ENCODE data around the gene TIMP3.

Gene TIMP3

DNA sequence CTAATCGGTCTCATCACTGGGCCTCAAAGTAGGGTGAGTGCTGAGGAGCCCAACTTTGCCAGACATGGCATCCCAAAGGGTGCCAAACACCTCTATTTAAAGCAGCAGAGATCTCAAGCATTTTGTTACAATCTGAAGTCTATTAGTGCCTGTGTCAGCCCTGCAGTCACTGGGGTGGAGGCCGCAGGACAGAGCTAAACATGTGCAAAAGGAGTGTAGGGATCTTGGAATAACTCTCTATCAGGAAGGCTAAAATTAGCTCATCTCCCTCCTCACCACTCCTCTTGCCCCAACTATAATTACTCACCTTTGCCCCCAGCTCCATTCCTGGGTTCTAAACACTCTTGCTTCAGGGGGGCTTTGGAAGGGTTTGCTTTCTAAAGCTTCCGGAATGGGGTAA, 87.5 kb downstream of the TIMP3 start:
- DNase-seq, result no peak

GRCh38 chr22:32896891-32897290, 95.4 kb downstream of the TIMP3 start:
- DNase-seq, result no peak

GRCh38 chr22:32897400-32897799, 95.9 kb downstream of the TIMP3 start:
- no peak for DNase-seq

DNA sequence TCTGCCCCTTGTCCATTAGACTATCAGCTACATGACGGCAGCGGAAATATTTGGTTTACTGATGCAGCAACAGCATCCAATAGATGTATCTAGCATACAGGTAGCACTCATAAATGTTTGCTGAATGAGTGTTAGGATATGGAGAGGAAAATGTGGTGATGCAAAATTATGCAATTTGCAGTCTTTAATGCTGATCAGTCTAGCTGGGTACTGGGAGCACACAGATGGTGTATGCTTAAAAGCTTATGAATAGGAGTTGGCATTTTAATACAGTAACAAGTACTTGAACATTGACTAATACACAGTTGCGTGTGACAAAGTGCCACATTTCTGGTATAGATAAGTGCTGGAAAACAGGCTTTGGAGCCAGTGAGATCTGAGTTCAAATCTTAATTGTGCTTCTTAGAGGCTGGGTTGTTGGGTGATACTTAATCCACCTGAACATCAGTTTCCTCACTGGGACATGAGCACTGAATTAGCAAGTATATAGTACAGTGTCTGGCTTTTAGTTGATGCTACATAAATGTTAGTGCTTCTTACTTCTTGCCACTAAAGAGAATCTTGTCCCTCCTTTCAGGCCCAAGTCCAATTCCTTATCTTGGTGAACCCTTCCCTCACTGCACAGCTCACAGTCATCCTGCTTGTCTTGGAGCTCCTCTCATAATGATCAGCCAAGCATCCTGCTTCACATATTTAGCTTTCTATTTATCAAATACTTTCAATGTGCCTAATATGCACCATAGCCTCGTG, 99.6 kb downstream of the TIMP3 start:
- no peak for DNase-seq

GRCh38 chr22:32901925-32902324, 100.4 kb downstream of the TIMP3 start:
- DNase-seq, result no peak

GRCh38 chr22:32903507-32903906, 102.0 kb downstream of the TIMP3 start:
- no peak for DNase-seq

DNA sequence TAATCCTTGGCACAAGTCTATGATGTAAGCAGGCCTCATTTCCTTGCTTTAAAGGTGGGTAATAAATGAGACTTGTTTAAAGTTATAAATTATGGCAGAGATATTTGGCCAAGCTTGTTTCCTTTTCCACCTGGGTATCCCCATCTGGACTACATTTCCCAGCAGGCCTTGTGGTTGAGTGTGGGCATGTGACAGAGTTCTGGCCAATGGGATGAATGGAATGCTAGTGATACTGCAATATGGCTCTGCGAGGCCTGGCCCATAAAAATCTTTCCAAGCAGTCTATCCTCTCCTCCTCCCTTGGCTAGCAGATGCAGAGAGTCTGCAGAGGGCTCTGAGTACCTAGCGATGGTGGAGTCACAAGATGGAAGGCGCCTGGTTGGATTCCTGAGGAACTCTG, 102.5 kb downstream of the TIMP3 start:
- peak in 2 of 3 donors; percentile 13 to 24 for DNase-seq

GRCh38 chr22:32905400-32905799, 103.9 kb downstream of the TIMP3 start:
- DNase-seq, result no peak

DNA sequence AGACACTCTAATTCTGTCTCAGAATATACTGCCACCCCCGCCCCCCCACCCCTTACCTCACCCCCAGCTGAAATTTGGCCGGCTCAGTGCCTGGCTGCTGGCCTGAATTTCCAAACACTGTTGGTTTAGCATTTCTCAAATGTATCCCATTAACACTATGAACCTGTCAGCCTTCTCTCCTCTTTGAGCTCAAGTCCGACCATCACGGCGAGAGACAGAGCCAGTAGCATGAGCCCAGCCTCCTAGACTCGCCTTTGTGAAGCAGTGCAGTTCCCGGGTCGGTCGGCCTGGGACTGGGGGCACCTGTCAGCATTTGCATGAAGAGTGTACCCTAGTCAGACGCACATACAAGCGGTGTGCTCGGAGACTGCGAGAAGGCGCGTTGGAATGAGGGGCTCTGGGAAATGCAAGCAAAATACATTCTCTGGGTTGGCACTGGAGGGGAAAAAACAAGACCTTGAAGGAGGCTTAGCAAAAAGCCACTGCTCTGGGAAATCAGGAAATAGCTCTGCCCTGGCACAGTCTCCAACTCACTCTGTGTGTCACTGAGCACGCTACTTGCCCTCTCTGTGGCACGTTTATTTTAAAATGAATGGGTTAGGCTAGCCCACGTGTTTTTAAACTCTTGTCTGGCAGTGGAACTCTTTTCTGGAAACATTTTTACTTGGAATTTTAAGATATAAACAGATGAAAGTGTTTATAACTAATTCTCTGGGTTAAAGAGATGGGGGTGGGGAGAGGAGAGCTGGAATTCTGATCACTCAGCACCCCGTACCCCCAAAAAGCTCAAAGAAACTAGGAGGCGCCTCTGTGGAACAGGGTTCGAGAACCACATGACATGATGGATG, 108.3 kb downstream of the TIMP3 start:
- DNase-seq, result no peak

DNA sequence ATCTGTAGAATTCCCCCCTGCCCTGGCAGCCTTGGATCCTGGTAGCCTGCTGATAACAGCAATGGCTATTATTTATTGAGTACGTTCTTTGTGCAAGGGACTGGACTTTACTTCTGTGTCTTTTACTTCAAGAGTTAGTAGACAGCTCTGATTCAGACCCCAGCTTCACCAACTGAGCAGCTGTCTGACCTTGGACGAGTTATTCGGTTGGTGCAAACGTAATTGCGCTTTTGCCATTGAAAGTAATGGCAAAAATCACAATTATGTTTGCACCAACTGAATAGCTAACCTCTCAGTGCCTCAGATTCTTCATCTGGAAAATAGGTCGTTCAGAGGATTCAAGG, 108.9 kb downstream of the TIMP3 start:
- no peak for DNase-seq

- no peak for DNase-seq
Measured at GRCh38 chr22:32911503-32911902, 110.0 kb downstream of the TIMP3 start.

All from suppressor macrophage treated with lipopolysaccharide for 1 hour (primary cell).